ENCODE measurements around the gene AP1G2. TPM values are rescaled to one million over a fixed set of nuclear protein-coding genes. Genes with fewer than 3 reads are reported as not detected.
A peak's percentile ranks its signal among the peaks of the same experiment; 100 is the strongest.

Gene AP1G2
- total RNA-seq, 1 donor from 2014 or later = 271 TPM

DNA sequence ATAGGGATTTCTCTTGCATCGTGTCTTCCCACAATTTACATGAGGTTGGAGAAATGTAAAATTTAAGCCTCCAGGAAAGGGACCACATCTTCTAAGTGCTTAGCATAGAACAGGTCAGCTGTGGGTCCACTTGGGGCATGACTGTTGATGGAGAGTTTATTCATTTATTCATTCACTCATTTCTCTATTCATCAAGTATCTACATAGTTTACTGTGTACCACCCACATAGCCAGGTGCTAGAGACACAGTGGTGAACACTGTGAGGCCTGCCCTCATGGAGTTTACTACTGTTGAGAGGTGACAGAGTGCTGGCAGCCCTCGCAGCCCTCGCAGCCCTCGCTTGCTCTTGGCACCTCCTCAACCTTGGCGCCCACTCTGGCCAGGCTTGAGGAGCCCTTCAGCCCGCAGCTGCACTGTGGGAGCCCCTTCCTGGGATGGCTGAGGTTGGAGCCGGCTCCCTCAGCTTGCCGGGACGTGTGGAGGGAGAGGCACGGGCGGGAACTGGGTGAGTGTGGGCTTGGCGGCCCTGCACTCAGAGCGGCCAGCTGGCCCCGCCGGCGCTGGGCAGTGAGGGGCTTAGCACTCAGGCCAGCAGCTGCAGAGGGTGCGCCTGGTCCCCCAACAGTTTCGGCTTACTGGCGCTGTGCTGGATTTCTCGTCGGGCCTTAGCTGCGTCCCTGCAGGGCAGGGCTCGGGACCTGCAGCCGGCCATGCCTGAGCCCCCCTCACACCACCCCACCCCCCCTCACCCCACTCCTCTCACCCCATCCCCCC lies 12.7 kb upstream of the AP1G2 start:
- Mint-ChIP-seq H3K4me1 (peaks cover 16% of the 10 kb centered on the region), H3K27me3 (ENCODE audit: low read depth) (peaks cover 71% of the 10 kb centered on the region), H3K9me3 (no peaks in the 10 kb centered on the region), H3K27ac (no peak overlapping the region), H3K4me3 (no peak overlapping the region), H3K36me3 (peaks cover under 1% of the 10 kb centered on the region)
- TF ChIP-seq, protein P1, sequence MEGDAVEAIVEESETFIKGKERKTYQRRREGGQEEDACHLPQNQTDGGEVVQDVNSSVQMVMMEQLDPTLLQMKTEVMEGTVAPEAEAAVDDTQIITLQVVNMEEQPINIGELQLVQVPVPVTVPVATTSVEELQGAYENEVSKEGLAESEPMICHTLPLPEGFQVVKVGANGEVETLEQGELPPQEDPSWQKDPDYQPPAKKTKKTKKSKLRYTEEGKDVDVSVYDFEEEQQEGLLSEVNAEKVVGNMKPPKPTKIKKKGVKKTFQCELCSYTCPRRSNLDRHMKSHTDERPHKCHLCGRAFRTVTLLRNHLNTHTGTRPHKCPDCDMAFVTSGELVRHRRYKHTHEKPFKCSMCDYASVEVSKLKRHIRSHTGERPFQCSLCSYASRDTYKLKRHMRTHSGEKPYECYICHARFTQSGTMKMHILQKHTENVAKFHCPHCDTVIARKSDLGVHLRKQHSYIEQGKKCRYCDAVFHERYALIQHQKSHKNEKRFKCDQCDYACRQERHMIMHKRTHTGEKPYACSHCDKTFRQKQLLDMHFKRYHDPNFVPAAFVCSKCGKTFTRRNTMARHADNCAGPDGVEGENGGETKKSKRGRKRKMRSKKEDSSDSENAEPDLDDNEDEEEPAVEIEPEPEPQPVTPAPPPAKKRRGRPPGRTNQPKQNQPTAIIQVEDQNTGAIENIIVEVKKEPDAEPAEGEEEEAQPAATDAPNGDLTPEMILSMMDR (IDR thresholded peaks at IDR 0.05; ENCODE audit: unreplicated experiment) = no peak
- no peak for DNase-seq (ENCODE audit: low spot score in 2 of 2, unreplicated experiment in 2 of 2)

DNA sequence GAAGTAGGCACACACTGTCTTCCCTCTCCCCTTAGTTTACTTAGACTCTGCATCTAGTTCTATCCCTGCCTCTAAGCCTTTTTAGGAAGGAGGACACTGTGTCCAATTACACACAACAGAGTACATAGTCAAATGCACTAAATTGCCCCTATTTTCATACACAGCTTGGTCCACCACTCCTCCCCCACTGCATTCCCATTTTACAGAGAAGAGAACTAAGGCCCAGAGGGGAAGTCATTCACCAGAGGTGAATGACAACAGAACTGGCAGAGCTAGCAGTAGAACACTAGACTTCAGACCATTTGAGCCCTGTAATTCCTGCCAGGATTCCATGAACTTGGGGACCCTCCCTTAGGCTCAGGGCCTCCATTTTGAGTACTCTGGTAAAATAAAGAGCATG lies 12.1 kb upstream of the AP1G2 start:
- Mint-ChIP-seq H3K4me3 (no peak overlapping the region), H3K36me3 (peaks cover 3% of the 10 kb centered on the region), H3K27me3 (ENCODE audit: low read depth) (peaks cover 77% of the 10 kb centered on the region), H3K9me3 (no peaks in the 10 kb centered on the region), H3K4me1 (peaks cover 19% of the 10 kb centered on the region), H3K27ac (no peak overlapping the region)
- TF ChIP-seq, protein P1 (IDR thresholded peaks at IDR 0.05; ENCODE audit: unreplicated experiment) = no peak
- no peak for DNase-seq (ENCODE audit: low spot score in 2 of 2, unreplicated experiment in 2 of 2)

GRCh38 chr14:23579311-23579630 lies 11.7 kb upstream of the AP1G2 start:
- TF ChIP-seq, protein P1 (IDR thresholded peaks at IDR 0.05; ENCODE audit: unreplicated experiment) = no peak
- H3K27ac Mint-ChIP-seq = no peak overlapping the region
- H3K9me3 Mint-ChIP-seq = no peaks in the 10 kb centered on the region
- no peak for DNase-seq (ENCODE audit: low spot score in 2 of 2, unreplicated experiment in 2 of 2)
- H3K4me1 Mint-ChIP-seq = peaks cover 19% of the 10 kb centered on the region
- peaks cover 3% of the 10 kb centered on the region for H3K36me3 Mint-ChIP-seq
- H3K27me3 Mint-ChIP-seq (ENCODE audit: low read depth) = peaks cover 81% of the 10 kb centered on the region
- peak overlapping the region; percentile 61 for H3K4me3 Mint-ChIP-seq

GRCh38 chr14:23578560-23579310 lies 11.1 kb upstream of the AP1G2 start, which contains the start of gene JPH4:
Gene JPH4, minus strand, starts transcription at chr14:23578790. Its CDS starts 1,337 bp downstream, at chr14:23577453.
- Mint-ChIP-seq H3K4me3 (peak within 1 kb of the TSS; percentile 61), H3K9me3 (no peaks in the 10 kb centered on the region), H3K27ac (no peak within 1 kb of the TSS), H3K27me3 (ENCODE audit: low read depth) (peaks cover 81% of the 10 kb centered on the region), H3K4me1 (peaks cover 19% of the 10 kb centered on the region), H3K36me3 (peaks cover 3% of the 10 kb centered on the region)
- no peak for DNase-seq (ENCODE audit: low spot score in 2 of 2, unreplicated experiment in 2 of 2)
- TF ChIP-seq, protein P1 (IDR thresholded peaks at IDR 0.05; ENCODE audit: unreplicated experiment) = no peak

DNA sequence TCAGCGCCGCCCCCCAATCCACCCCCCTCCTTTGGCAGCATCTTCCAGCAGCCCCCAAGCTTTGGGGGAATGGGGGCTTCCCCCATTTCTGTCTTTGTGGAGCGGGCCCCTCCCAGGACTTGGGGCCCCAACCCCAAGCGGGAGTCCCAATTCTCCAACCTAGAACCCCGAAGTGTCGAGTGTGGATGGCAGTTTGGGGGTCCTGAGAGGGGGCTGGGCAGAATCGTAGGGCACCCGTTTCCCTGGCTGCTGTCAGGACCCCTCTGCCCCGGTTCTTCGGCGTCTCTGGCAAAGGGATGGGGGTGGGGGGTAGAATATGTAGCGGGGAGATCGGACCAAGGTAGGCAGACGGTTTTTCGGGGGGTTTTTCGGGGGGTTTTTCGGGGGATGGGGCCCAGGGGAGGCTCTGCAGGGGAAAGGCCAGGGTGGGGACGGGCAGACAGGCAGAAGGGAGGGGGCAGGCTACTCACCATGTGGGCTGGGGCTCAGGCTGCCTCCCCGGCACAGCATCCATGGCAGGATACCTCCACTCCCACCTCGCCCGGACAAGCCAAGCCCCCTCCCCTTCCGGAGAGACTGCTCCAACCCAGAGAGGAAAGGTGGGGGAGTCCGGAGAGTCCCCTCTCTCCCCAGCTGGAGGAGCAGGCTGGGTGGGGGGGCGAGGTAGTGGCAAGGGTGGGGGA lies 10.3 kb upstream of the AP1G2 start:
- no peak for DNase-seq (ENCODE audit: low spot score in 2 of 2, unreplicated experiment in 2 of 2)
- Mint-ChIP-seq H3K4me3 (peak overlapping the region; percentile 61), H3K9me3 (no peaks in the 10 kb centered on the region), H3K4me1 (peaks cover 19% of the 10 kb centered on the region), H3K36me3 (peaks cover 3% of the 10 kb centered on the region), H3K27me3 (ENCODE audit: low read depth) (peaks cover 86% of the 10 kb centered on the region), H3K27ac (no peak overlapping the region)
- TF ChIP-seq, protein P1 (IDR thresholded peaks at IDR 0.05; ENCODE audit: unreplicated experiment) = no peak

Data from mesothelial cell of epicardium (in vitro differentiated cells).